Stimulated activated effector memory CD8-positive, alpha-beta T cell treated with anti-CD3 and anti-CD28 coated beads, Interleukin-12 subunit alpha, Interleukin-12 subunit beta, amount 100 ng/mL, for 72 hours (primary cell): Measurements from ENCODE around the gene CDK14.
A peak's percentile ranks its signal among the peaks of the same experiment; 100 is the strongest.
"Not testable (repeated sequence)": the region's sequence is repeated elsewhere in the genome, so short reads cannot be mapped to it uniquely, and the experiment has no call there.

Experiments
- ATAC-seq: fragments of 150-1000 bp; cut with Tn5 transposase; 2 replicates; pipeline ENCODE4 v1.10.0; 2021
- DNase-seq, 2 donors: peaks; one replicate each; pipeline ENCODE4 v3.0.0; 2021 to 2022; ENCODE audit warnings: low spot score in 2 of 2
- H3K27ac Mint-ChIP-seq: one replicate; pipeline ENCODE4 v1.8.0; 2022; ENCODE audit warnings: mild to moderate bottlenecking, mixed read lengths
- H3K36me3 Mint-ChIP-seq: one replicate; pipeline ENCODE4 v1.8.0; 2022; ENCODE audit warnings: mild to moderate bottlenecking, mixed read lengths
- H3K4me1 Mint-ChIP-seq: one replicate; pipeline ENCODE4 v1.8.0; 2022; ENCODE audit warnings: mixed read lengths
- H3K4me3 Mint-ChIP-seq: one replicate; pipeline ENCODE4 v1.8.0; 2022; ENCODE audit warnings: mild to moderate bottlenecking, mixed read lengths
- H3K9me3 Mint-ChIP-seq: one replicate; pipeline ENCODE4 v1.8.0; 2022; ENCODE audit warnings: mixed read lengths

The CDK14 gene

DNA sequence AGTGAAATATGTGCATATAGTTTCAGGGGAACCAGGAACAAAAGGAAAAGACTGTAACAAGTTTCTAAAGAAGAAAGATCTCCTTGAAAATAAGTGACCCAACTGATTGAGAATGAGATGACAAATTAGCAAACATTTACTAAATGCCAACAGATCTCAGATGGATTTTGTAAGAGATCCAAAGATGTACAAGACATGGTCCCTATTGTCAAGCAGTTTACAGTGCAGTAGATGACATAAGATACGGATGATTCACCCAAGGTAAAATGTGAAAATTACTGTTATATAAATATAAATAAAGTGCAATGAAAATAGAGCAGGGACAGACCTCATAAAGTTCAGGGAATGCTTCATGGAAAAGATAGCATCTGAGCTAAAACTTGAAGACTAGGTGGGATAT is 546.6 kb downstream of the CDK14 start:
- H3K4me1 Mint-ChIP-seq, result no peaks in the 10 kb centered on the region
- ATAC-seq (no peak), DNase-seq (no peak)
- H3K4me3 Mint-ChIP-seq, result no peak overlapping the region
- no peaks in the 10 kb centered on the region for H3K36me3 Mint-ChIP-seq
- H3K9me3 Mint-ChIP-seq, result peaks cover 9% of the 10 kb centered on the region
- no peak overlapping the region for H3K27ac Mint-ChIP-seq

GRCh38 chr7:91149341-91150246 is 553.5 kb downstream of the CDK14 start:
- no peaks in the 10 kb centered on the region for H3K4me1 Mint-ChIP-seq
- DNase-seq, result no peak
- no peak overlapping the region for H3K4me3 Mint-ChIP-seq
- peaks cover 7% of the 10 kb centered on the region for H3K9me3 Mint-ChIP-seq
- ATAC-seq, result no peak
- no peaks in the 10 kb centered on the region for H3K36me3 Mint-ChIP-seq
- H3K27ac Mint-ChIP-seq, result no peak overlapping the region

DNA sequence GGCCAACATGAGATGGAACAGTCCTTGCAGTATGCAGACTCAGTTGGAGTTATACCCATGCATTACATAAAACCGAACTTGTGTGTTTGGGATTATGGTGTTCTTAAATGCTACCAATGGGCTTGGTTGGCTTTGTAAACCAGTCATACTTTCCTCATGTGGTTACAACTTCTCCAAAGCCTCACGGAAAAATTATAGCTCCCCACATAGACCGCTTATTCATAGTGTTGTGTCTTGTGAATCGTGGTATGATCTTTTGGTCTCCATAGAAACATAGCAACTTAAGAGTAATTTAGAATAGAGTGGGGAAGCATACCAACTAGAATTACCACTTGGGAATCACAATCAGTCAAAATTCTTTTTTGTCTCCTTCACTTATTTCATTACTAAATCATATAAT is 555.8 kb downstream of the CDK14 start:
- H3K4me1 Mint-ChIP-seq, result no peaks in the 10 kb centered on the region
- H3K9me3 Mint-ChIP-seq, result peaks cover 11% of the 10 kb centered on the region
- no peak overlapping the region for H3K4me3 Mint-ChIP-seq
- DNase-seq, result no peak
- ATAC-seq, result no peak
- no peaks in the 10 kb centered on the region for H3K36me3 Mint-ChIP-seq
- H3K27ac Mint-ChIP-seq, result no peak overlapping the region

- no peaks in the 10 kb centered on the region for H3K4me1 Mint-ChIP-seq
- H3K9me3 Mint-ChIP-seq, result peaks cover 9% of the 10 kb centered on the region
- no peak overlapping the region for H3K27ac Mint-ChIP-seq
- no peak for DNase-seq
- no peak for ATAC-seq
- no peak overlapping the region for H3K4me3 Mint-ChIP-seq
- no peaks in the 10 kb centered on the region for H3K36me3 Mint-ChIP-seq
Measured at GRCh38 chr7:91156316-91157185, 560.4 kb downstream of the CDK14 start.

GRCh38 chr7:91157579-91158320 is 561.6 kb downstream of the CDK14 start:
- no peaks in the 10 kb centered on the region for H3K36me3 Mint-ChIP-seq
- no peaks in the 10 kb centered on the region for H3K4me1 Mint-ChIP-seq
- no peak overlapping the region for H3K4me3 Mint-ChIP-seq
- DNase-seq (no peak), ATAC-seq (no peak)
- H3K27ac Mint-ChIP-seq, result no peak overlapping the region
- peaks cover 5% of the 10 kb centered on the region for H3K9me3 Mint-ChIP-seq

DNA sequence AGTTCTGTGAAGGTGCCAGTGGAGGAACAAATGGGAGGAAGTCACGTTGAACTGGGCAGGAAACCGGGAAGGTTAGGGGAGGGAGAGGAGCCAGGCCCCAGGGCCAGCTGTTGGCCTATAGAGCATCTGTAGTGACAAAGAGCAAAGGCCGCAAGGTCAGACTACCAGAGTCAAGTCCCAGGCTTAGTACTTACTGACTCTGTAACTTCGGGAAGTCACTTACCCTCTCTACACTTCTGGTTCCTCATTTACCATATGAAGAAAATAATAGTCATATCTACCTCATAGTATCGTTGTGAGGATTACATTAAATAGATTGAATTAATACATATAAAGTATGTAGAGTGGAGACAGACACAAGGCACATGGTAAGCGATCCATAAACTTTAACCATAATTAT is 566.3 kb downstream of the CDK14 start:
- Mint-ChIP-seq H3K4me1 (no peaks in the 10 kb centered on the region), H3K36me3 (no peaks in the 10 kb centered on the region), H3K9me3 (no peaks in the 10 kb centered on the region), H3K27ac (no peak overlapping the region), H3K4me3 (no peak overlapping the region)
- DNase-seq, result no peak
- no peak for ATAC-seq

DNA sequence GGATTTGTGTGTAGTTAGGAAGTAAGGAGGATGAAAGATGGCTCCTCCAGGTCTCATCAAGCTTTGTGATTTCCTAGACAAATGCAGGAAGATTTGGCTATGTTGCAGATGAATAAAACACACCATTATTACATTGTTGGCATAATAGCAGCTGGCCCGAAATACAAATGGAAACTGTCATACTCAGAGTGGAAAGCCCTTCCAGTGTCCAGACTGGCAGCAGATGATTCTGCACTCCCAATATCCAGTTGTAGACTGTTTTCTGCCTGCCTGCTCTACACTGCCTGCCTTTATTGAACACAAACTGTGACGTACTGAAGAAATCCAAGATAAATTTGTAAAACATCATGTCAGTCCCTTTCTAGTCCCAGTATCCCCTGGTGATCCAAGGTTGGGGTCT is 568.4 kb downstream of the CDK14 start:
- no peaks in the 10 kb centered on the region for H3K36me3 Mint-ChIP-seq
- H3K4me1 Mint-ChIP-seq, result no peaks in the 10 kb centered on the region
- ATAC-seq (no peak), DNase-seq (no peak)
- no peak overlapping the region for H3K27ac Mint-ChIP-seq
- H3K4me3 Mint-ChIP-seq, result no peak overlapping the region
- H3K9me3 Mint-ChIP-seq, result no peaks in the 10 kb centered on the region

DNA sequence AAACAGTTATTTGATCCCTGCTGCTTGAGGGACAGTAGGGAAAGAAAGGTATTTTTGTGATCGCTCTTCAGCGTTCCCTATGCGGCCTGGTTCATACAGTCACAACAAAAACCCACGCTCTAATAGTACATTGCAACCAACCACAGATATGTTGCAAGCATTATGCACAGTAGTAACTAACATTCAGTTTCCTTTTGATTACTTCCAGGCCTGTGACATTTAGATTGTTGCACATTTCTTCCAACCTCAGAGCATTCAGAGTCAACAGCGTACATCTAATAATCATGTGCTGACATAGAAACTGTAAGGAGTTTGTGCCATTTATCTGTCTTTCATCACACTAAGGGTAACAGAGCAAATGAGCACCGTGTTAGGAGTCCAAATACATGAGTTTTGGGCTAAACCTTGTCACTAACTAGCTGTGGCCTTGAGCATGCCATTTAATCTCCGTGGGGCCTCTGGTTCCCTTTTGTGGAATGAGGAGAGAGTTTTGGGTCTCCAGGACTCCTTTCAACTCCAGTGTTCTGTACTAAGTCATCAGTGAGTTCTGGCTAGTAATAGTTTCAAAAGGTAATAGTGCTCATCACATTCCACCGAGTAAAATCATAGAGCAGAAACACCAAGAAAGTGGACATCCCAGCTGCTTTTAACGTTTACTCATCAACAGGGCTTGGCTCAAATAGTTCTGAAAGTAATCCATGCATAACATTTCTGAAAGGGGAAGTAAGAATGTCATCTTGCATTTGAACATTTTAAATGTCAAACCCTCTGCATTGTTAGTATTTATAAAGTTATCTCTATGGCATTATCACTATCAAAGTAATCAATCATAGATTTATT is 569.1 kb downstream of the CDK14 start:
- DNase-seq, result no peak
- Mint-ChIP-seq H3K4me1 (no peaks in the 10 kb centered on the region), H3K27ac (no peak overlapping the region), H3K36me3 (no peaks in the 10 kb centered on the region), H3K4me3 (no peak overlapping the region), H3K9me3 (no peaks in the 10 kb centered on the region)
- ATAC-seq, result peak; percentile 13

DNA sequence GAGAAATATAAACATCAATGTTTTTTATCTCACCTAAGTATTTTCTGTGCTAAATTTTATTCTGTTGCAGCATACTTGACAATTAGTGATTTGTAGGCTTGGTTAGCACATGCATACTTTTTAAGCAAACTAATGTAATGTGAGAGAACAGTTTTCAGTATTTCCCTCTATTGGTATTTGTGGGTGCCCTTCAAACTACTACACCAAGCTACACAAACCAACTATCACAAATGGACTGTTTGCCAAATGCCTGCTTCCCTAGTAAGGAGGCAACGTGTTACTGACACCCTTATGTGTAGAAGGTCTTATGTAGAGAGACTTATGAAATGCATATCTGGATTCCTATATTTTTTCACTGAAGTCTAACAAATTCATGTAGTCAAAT is 569.7 kb downstream of the CDK14 start:
- H3K27ac Mint-ChIP-seq, result no peak overlapping the region
- H3K4me1 Mint-ChIP-seq, result no peaks in the 10 kb centered on the region
- DNase-seq (no peak), ATAC-seq (no peak)
- no peaks in the 10 kb centered on the region for H3K9me3 Mint-ChIP-seq
- no peak overlapping the region for H3K4me3 Mint-ChIP-seq
- H3K36me3 Mint-ChIP-seq, result no peaks in the 10 kb centered on the region

- Mint-ChIP-seq H3K36me3 (no peaks in the 10 kb centered on the region), H3K4me3 (no peak overlapping the region), H3K9me3 (peaks cover 7% of the 10 kb centered on the region), H3K27ac (no peak overlapping the region), H3K4me1 (no peaks in the 10 kb centered on the region)
- ATAC-seq, result no peak
- no peak for DNase-seq
Measured at GRCh38 chr7:91168871-91169829, 573.0 kb downstream of the CDK14 start.

DNA sequence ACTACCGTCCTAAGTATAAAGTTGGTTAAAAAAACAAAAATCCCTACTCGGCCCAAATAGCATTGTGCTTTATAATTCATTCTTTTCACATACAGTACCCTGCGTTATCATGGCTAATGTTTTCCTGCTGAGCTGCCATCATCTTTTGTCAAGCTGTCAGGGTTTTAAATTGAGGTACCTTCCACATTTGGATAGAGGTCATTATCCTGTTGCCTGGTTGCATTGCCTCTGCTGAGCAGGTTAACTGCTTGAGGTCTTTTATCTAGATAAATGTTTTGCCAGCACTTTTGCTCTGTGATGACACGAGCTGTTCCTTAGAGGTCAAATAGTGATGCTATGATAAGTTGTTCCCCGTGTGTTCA is 573.7 kb downstream of the CDK14 start:
- H3K27ac Mint-ChIP-seq, result no peak overlapping the region
- no peak overlapping the region for H3K4me3 Mint-ChIP-seq
- H3K4me1 Mint-ChIP-seq, result no peaks in the 10 kb centered on the region
- H3K36me3 Mint-ChIP-seq, result no peaks in the 10 kb centered on the region
- ATAC-seq, result no peak
- peaks cover 7% of the 10 kb centered on the region for H3K9me3 Mint-ChIP-seq
- no peak for DNase-seq

DNA sequence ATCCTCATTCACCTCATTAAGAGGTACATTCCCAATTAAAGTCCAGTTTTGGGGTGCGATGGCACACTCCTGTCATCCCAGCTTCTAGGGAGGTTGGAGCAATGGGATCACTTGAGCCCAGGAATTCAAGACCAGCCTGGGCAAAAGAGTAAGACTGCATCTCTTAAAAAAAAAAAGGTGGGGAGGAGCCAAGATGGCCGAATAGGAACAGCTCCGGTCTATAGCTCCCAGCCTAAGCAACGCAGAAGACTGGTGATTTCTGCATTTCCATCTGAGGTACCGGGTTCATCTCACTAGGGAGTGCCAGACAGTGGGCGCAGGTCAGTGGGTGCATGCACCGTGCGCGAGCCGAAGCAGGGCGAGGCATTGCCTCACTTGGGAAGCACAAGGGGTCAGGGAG is 577.1 kb downstream of the CDK14 start:
- H3K27ac Mint-ChIP-seq, ATAC-seq, H3K36me3 Mint-ChIP-seq, H3K9me3 Mint-ChIP-seq, DNase-seq, H3K4me1 Mint-ChIP-seq, H3K4me3 Mint-ChIP-seq: not testable (repeated sequence)

GRCh38 chr7:91180746-91181145 is 584.6 kb downstream of the CDK14 start:
- Mint-ChIP-seq H3K27ac (no peak overlapping the region), H3K4me1 (no peaks in the 10 kb centered on the region), H3K36me3 (no peaks in the 10 kb centered on the region), H3K4me3 (no peak overlapping the region), H3K9me3 (no peaks in the 10 kb centered on the region)
- no peak for DNase-seq
- ATAC-seq, result no peak

GRCh38 chr7:91181949-91182348 is 585.8 kb downstream of the CDK14 start:
- Mint-ChIP-seq H3K27ac (no peak overlapping the region), H3K36me3 (no peaks in the 10 kb centered on the region), H3K4me1 (no peaks in the 10 kb centered on the region), H3K4me3 (no peak overlapping the region), H3K9me3 (peaks cover 2% of the 10 kb centered on the region)
- ATAC-seq (no peak), DNase-seq (no peak)
